B cell (primary cell): ENCODE measurements around the gene CACNB4.

Experiments
- CTCF ChIP-seq: fragments of 200-600 bp; IDR thresholded peaks from one replicate; pipeline ENCODE4 v1.8.0; 2022; ENCODE audit warnings: antibody characterized with exemption, mild to moderate bottlenecking
- EZH2 ChIP-seq: IDR thresholded peaks from 2 replicates; pipeline ENCODE4 v1.6.1; 2012; ENCODE audit warnings: borderline replicate concordance, low read depth, mild to moderate bottlenecking, moderate library complexity, low read length; ENCODE audit not compliant: insufficient read depth, poor library complexity, severe bottlenecking

- TF ChIP-seq CTCF (no peak), EZH2 (no peak)
These were observed 93.2 kb downstream of the CACNB4 start for GRCh38 chr2:152005607-152006006.
